Naive thymus-derived CD4-positive, alpha-beta T cell (primary cell): ENCODE data around the gene MUSTN1. TPM values are rescaled to one million over a fixed set of nuclear protein-coding genes. Genes with fewer than 3 reads are reported as not detected.

Experiments
- ATAC-seq: fragments of 150-1000 bp; cut with Tn5 transposase; 2 replicates; pipeline ENCODE4 v1.10.0; 2021; ENCODE audit warnings: mild to moderate bottlenecking, moderate library complexity
- CTCF ChIA-PET: fragments of 350-600 bp; sonication (Branson Sonifier 250); formaldehyde crosslinking; loops from one replicate; lab custom pipeline; 2021; ENCODE audit warnings: antibody characterized with exemption; lab: Charles Lee
- POLR2A ChIA-PET: fragments of 350-600 bp; sonication (Branson Sonifier 250); formaldehyde crosslinking; loops from one replicate; lab custom pipeline; 2021; ENCODE audit warnings: antibody characterized with exemption, inconsistent platforms; lab: Charles Lee
- DNase-seq, 9 donors: peaks; one replicate each; pipeline versions ENCODE4 v3.0.0 to v3.0.0-alpha.2; 2020 to 2022; ENCODE audit warnings: mixed read lengths in 1 of 9
- H3K27ac ChIP-seq: one replicate; pipeline ENCODE4 v1.7.0; 2013; ENCODE audit warnings: mild to moderate bottlenecking, low read depth, low read length, moderate library complexity
- H3K27me3 ChIP-seq, 2 donors: one replicate each; pipeline ENCODE4 v1.7.0; 2013; ENCODE audit warnings: low read length in 2 of 2, mild to moderate bottlenecking in 2 of 2, moderate library complexity in 2 of 2; ENCODE audit not compliant: control insufficient read depth in 2 of 2, insufficient read depth in 2 of 2
- H3K36me3 ChIP-seq, 3 experiments: 1 replicate in 2 of 3; 2 replicates in 1 of 3; pipeline ENCODE4 v1.7.0; 2013; ENCODE audit warnings: low read length in 3 of 3, mild to moderate bottlenecking in 3 of 3, moderate library complexity in 1 of 3; ENCODE audit not compliant: insufficient read depth in 3 of 3, control insufficient read depth in 2 of 3
- H3K4me1 ChIP-seq, 2 donors: one replicate each; pipeline ENCODE4 v1.7.0; 2013; ENCODE audit warnings: low read length in 2 of 2, mild to moderate bottlenecking in 2 of 2, moderate library complexity in 1 of 2; ENCODE audit not compliant: control insufficient read depth in 2 of 2, insufficient read depth in 2 of 2
- H3K4me3 ChIP-seq: 2 replicates; pipeline ENCODE4 v1.7.0; 2013; ENCODE audit warnings: mild to moderate bottlenecking, low read length
- H3K9me3 ChIP-seq, 3 experiments: 1 replicate in 2 of 3; 2 replicates in 1 of 3; pipeline ENCODE4 v1.7.0; 2013; ENCODE audit warnings: low read length in 3 of 3; ENCODE audit not compliant: control insufficient read depth in 2 of 3
- H3K27ac Mint-ChIP-seq, 9 donors: one replicate each; pipeline ENCODE4 v1.8.0; 2020 to 2022; ENCODE audit warnings: mixed read lengths in 9 of 9, mild to moderate bottlenecking in 8 of 9, moderate library complexity in 5 of 9, inconsistent platforms in 2 of 9
- H3K27me3 Mint-ChIP-seq, 5 donors: one replicate each; pipeline ENCODE4 v1.8.0; 2021 to 2022; ENCODE audit warnings: mixed read lengths in 5 of 5, mild to moderate bottlenecking in 1 of 5
- H3K36me3 Mint-ChIP-seq, 5 donors: one replicate each; pipeline ENCODE4 v1.8.0; 2020 to 2022; ENCODE audit warnings: mixed read lengths in 5 of 5, mild to moderate bottlenecking in 3 of 5, inconsistent platforms in 1 of 5
- H3K4me1 Mint-ChIP-seq, 7 donors: one replicate each; pipeline ENCODE4 v1.8.0; 2020 to 2022; ENCODE audit warnings: mixed read lengths in 7 of 7, mild to moderate bottlenecking in 3 of 7, inconsistent platforms in 1 of 7
- H3K4me3 Mint-ChIP-seq, 10 donors: one replicate each; pipeline ENCODE4 v1.8.0; 2020 to 2022; ENCODE audit warnings: mild to moderate bottlenecking in 10 of 10, mixed read lengths in 10 of 10, moderate library complexity in 6 of 10, inconsistent platforms in 2 of 10
- H3K9me3 Mint-ChIP-seq, 11 donors: one replicate each; pipeline ENCODE4 v1.8.0; 2020 to 2022; ENCODE audit warnings: mixed read lengths in 11 of 11, mild to moderate bottlenecking in 4 of 11, inconsistent platforms in 1 of 11, moderate library complexity in 1 of 11
- intact Hi-C, 2 donors: fragments of 100-400 bp; cut with micrococcal nuclease; formaldehyde crosslinking; loops; one replicate each; pipeline ENCODE4 v1.15.1; 2023
- polyA plus RNA-seq, 2 donors: library from polyadenylated mRNA; unstranded; fragments of 300-500 nt; fragmentation: Illumina TruSeq; gene quantifications; one replicate each; pipeline ENCODE4 v1.2.3, GENCODE V29; 2021
- total RNA-seq, 6 experiments: library from RNA in 5 of 6; stranded (reverse) in 5 of 6; gene quantifications; 1 replicate in 5 of 6; 2 replicates in 1 of 6; pipeline ENCODE4 v1.2.3 and lab custom pipeline; 2021 to 2026

The MUSTN1 gene
- total and polyA plus RNA-seq, 7 experiments from 2014 or later, result 0.76 to 10.0 (median 2.6) TPM; not detected in 2

- Histone ChIP-seq H3K36me3 (peaks cover 0 to 6% (median 0%) of the 10 kb centered on the region in 3 experiments), H3K4me1 (peaks cover 0 to 3% of the 10 kb centered on the region in 2 donors), H3K27ac (no peak overlapping the region), H3K27me3 (no peaks in the 10 kb centered on the region), H3K4me3 (no peak overlapping the region), H3K9me3 (no peaks in the 10 kb centered on the region)
- no peaks in the 10 kb centered on the region for H3K27me3 Mint-ChIP-seq
- H3K4me3 Mint-ChIP-seq, result peak overlapping the region in 1 of 10 donors; percentile 18
- H3K4me1 Mint-ChIP-seq, result peaks cover 25 to 38% (median 34%) of the 10 kb centered on the region in 7 donors
- H3K27ac Mint-ChIP-seq, result peak overlapping the region in 2 of 9 donors; percentile 48 to 52
- ChIA-PET POLR2A (no interaction called here), CTCF (no interaction called here)
- no peak for DNase-seq
- no peak for ATAC-seq
- H3K9me3 Mint-ChIP-seq, result no peaks in the 10 kb centered on the region
- H3K36me3 Mint-ChIP-seq, result peaks cover 0 to 25% (median 6%) of the 10 kb centered on the region in 5 donors
- intact Hi-C loops, result no loop called here
Observed at GRCh38 chr3:52871761-52872160, 36.9 kb upstream of the MUSTN1 start.

- H3K4me1 ChIP-seq, result peaks cover 0 to 3% of the 10 kb centered on the region in 2 donors
- ChIA-PET POLR2A (no interaction called here), CTCF (no interaction called here)
- H3K27me3 Mint-ChIP-seq, result no peaks in the 10 kb centered on the region
- H3K27me3 ChIP-seq, result no peaks in the 10 kb centered on the region
- H3K4me1 Mint-ChIP-seq, result peaks cover 19 to 34% (median 23%) of the 10 kb centered on the region in 7 donors
- H3K27ac Mint-ChIP-seq, result no peak overlapping the region
- no peak overlapping the region for H3K4me3 Mint-ChIP-seq
- peaks cover 0 to 9% (median 0%) of the 10 kb centered on the region in 3 experiments for H3K36me3 ChIP-seq
- no peaks in the 10 kb centered on the region for H3K9me3 ChIP-seq
- no peak for ATAC-seq
- H3K36me3 Mint-ChIP-seq, result peaks cover 4 to 35% (median 18%) of the 10 kb centered on the region in 5 donors
- intact Hi-C loops, result no loop called here
- no peak for DNase-seq
- H3K4me3 ChIP-seq, result no peak overlapping the region
- peaks cover 0 to 12% (median 7%) of the 10 kb centered on the region in 11 donors for H3K9me3 Mint-ChIP-seq
- H3K27ac ChIP-seq, result no peak overlapping the region
Observed at GRCh38 chr3:52870471-52870870, 35.7 kb upstream of the MUSTN1 start.

GRCh38 chr3:52866427-52866826 is 31.6 kb upstream of the MUSTN1 start:
- Mint-ChIP-seq H3K9me3 (peaks cover 0 to 24% (median 9%) of the 10 kb centered on the region in 11 donors), H3K4me3 (no peak overlapping the region), H3K27me3 (no peaks in the 10 kb centered on the region), H3K36me3 (peaks cover 4 to 55% (median 38%) of the 10 kb centered on the region in 5 donors), H3K4me1 (peaks cover 0 to 16% (median 0%) of the 10 kb centered on the region in 7 donors), H3K27ac (no peak overlapping the region)
- ChIA-PET POLR2A (no interaction called here), CTCF (no interaction called here)
- Histone ChIP-seq H3K4me3 (no peak overlapping the region), H3K4me1 (no peaks in the 10 kb centered on the region), H3K27me3 (no peaks in the 10 kb centered on the region), H3K27ac (no peak overlapping the region), H3K36me3 (peaks cover 0 to 9% (median 0%) of the 10 kb centered on the region in 3 experiments), H3K9me3 (no peaks in the 10 kb centered on the region)
- ATAC-seq (no peak), DNase-seq (no peak)
- intact Hi-C loops, result no loop called here

GRCh38 chr3:52865994-52866393 is 31.2 kb upstream of the MUSTN1 start:
- no peak overlapping the region for H3K4me3 Mint-ChIP-seq
- H3K9me3 Mint-ChIP-seq, result peaks cover 0 to 24% (median 9%) of the 10 kb centered on the region in 11 donors
- H3K4me1 Mint-ChIP-seq, result peaks cover 0 to 16% (median 0%) of the 10 kb centered on the region in 7 donors
- H3K27me3 Mint-ChIP-seq, result no peaks in the 10 kb centered on the region
- intact Hi-C loops, result no loop called here
- H3K9me3 ChIP-seq, result no peaks in the 10 kb centered on the region
- no peaks in the 10 kb centered on the region for H3K4me1 ChIP-seq
- CTCF ChIA-PET, result no interaction called here
- H3K36me3 Mint-ChIP-seq, result peaks cover 4 to 54% (median 37%) of the 10 kb centered on the region in 5 donors
- no peak overlapping the region for H3K27ac ChIP-seq
- no peak for ATAC-seq
- DNase-seq, result no peak
- H3K27ac Mint-ChIP-seq, result peak overlapping the region in 1 of 9 donors; percentile 65
- no peaks in the 10 kb centered on the region for H3K27me3 ChIP-seq
- peaks cover 0 to 9% (median 0%) of the 10 kb centered on the region in 3 experiments for H3K36me3 ChIP-seq
- POLR2A ChIA-PET, result no interaction called here
- H3K4me3 ChIP-seq, result no peak overlapping the region

GRCh38 chr3:52860424-52860768 is 25.6 kb upstream of the MUSTN1 start:
- H3K4me3 Mint-ChIP-seq, result no peak overlapping the region
- no peaks in the 10 kb centered on the region for H3K9me3 ChIP-seq
- no peak overlapping the region for H3K27ac ChIP-seq
- ChIA-PET POLR2A (no interaction called here), CTCF (no interaction called here)
- no peak overlapping the region for H3K4me3 ChIP-seq
- H3K27ac Mint-ChIP-seq, result no peak overlapping the region
- H3K36me3 Mint-ChIP-seq, result peaks cover 0 to 47% (median 21%) of the 10 kb centered on the region in 5 donors
- H3K4me1 ChIP-seq, result no peaks in the 10 kb centered on the region
- DNase-seq (no peak), ATAC-seq (no peak)
- H3K9me3 Mint-ChIP-seq, result peaks cover 0 to 11% (median 2%) of the 10 kb centered on the region in 11 donors
- no peaks in the 10 kb centered on the region for H3K27me3 ChIP-seq
- peaks cover 0 to 16% (median 2%) of the 10 kb centered on the region in 7 donors for H3K4me1 Mint-ChIP-seq
- intact Hi-C loops, result no loop called here
- H3K27me3 Mint-ChIP-seq, result no peaks in the 10 kb centered on the region
- H3K36me3 ChIP-seq, result peaks cover 0 to 4% (median 0%) of the 10 kb centered on the region in 3 experiments

GRCh38 chr3:52859686-52860423 is 25.0 kb upstream of the MUSTN1 start:
- Mint-ChIP-seq H3K27ac (no peak overlapping the region), H3K9me3 (peaks cover 0 to 7% (median 0%) of the 10 kb centered on the region in 11 donors), H3K4me1 (peaks cover 0 to 16% (median 2%) of the 10 kb centered on the region in 7 donors), H3K4me3 (no peak overlapping the region), H3K27me3 (no peaks in the 10 kb centered on the region), H3K36me3 (peaks cover 0 to 43% (median 19%) of the 10 kb centered on the region in 5 donors)
- H3K4me3 ChIP-seq, result no peak overlapping the region
- no peak overlapping the region for H3K27ac ChIP-seq
- no peaks in the 10 kb centered on the region for H3K4me1 ChIP-seq
- ATAC-seq (no peak), DNase-seq (no peak)
- ChIA-PET CTCF (no interaction called here), POLR2A (no interaction called here)
- intact Hi-C loops, result no loop called here
- H3K27me3 ChIP-seq, result no peaks in the 10 kb centered on the region
- no peaks in the 10 kb centered on the region for H3K9me3 ChIP-seq
- peaks cover 0 to 4% (median 0%) of the 10 kb centered on the region in 3 experiments for H3K36me3 ChIP-seq
